ENCODE measurements around the gene S100A7. TPM values are rescaled to one million over a fixed set of nuclear protein-coding genes. Genes with fewer than 3 reads are reported as not detected.

The S100A7 gene
- total and polyA plus RNA-seq, 2 of the 8 experiments (the other 6 are each of a cell fraction or from before 2014, with no cell fraction given): not detected

- no peak for TF ChIP-seq ATF2 (IDR thresholded peaks at IDR 0.05; ENCODE audit: low read length)
- no peak for TF ChIP-seq CHD1 (IDR thresholded peaks at IDR 0.05; ENCODE audit: low read depth, low read length)
Observed at GRCh38 chr1:153466908-153467307, 6.5 kb upstream of the S100A7 start (continued).

Measured in H1 (cell line).